Measurements from ENCODE around the gene CHRNB1.

- TF ChIP-seq CTCF (conservative IDR thresholded peaks at IDR 0.05; ENCODE audit: low read length) (no peak), EZH2phosphoT487 (IDR thresholded peaks at IDR 0.05; ENCODE audit: borderline replicate concordance, low read depth, low read length) (no peak)
Observed at GRCh38 chr17:7403043-7403726, 41.7 kb upstream of the CHRNB1 start.

Measured in OCI-LY7 (cell line).